A549 (cell line): ENCODE data around the gene COPZ1.

Experiments used
- CTCF ChIP-seq: fragments of >200 bp; sonication (Bioruptor Twin); formaldehyde crosslinking; IDR thresholded peaks from 3 replicates; pipeline ENCODE4 v1.5.1; 2016
- E2F6 ChIP-seq: IDR thresholded peaks from 2 replicates; pipeline ENCODE4 v1.6.1; 2012; ENCODE audit warnings: low read depth, borderline replicate concordance
- ESRRA ChIP-seq: fragments of 150-350 bp; IDR thresholded peaks from 2 replicates; pipeline ENCODE4 v1.6.1; 2014; ENCODE audit warnings: mild to moderate bottlenecking, low read length, borderline replicate concordance
- KDM5A ChIP-seq: fragments of 200-600 bp; sonication (generic); IDR thresholded peaks from 2 replicates; pipeline ENCODE4 v1.6.1; 2016; ENCODE audit warnings: antibody characterized with exemption, mild to moderate bottlenecking
- POLR2A ChIP-seq: IDR thresholded peaks from 2 replicates; pipeline ENCODE4 v1.6.1; 2012; ENCODE audit warnings: mild to moderate bottlenecking, low read length
- RFX5 ChIP-seq: fragments of 450-650 bp; IDR thresholded peaks from 2 replicates; pipeline ENCODE4 v1.7.1; 2014; ENCODE audit warnings: antibody characterized with exemption, mild to moderate bottlenecking, moderate library complexity

- TF ChIP-seq POLR2A (no peak), KDM5A (no peak), ESRRA (no peak), CTCF (no peak), RFX5 (no peak), E2F6 (no peak)
Observed at GRCh38 chr12:54286042-54287030, 38.6 kb upstream of the COPZ1 start.
